ENCODE results near the gene CLVS2.

CLVS2 gene

DNA sequence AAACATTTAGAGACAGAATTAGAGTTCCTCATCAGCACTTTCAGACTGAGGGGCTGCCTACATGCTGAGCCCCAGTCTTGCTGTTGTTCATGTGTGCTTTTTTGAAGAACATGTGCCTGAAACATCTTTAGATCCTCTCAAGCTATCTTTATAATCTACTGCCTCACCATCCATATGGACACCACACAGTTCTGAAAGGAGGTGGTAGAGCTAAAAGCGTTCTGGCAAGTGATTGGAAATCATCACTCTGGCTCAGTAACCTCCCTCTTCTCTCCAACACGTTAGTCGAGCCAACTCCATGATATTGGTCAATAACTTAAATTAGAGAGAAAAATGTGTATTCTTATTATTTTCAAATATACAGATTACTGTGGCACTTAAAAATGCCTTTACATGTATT is 40.6 kb downstream of the CLVS2 start:
- Histone ChIP-seq H3K36me3 (replicated peaks in 1 of 2; ENCODE audit: control insufficient read depth in 2 of 2, insufficient read depth in 2 of 2, low read length in 2 of 2) (no peaks in the 10 kb centered on the region), H2BK5ac (ENCODE audit: low read length) (no peak overlapping the region), H3K4me2 (ENCODE audit: insufficient read depth, low read length, poor library complexity, severe bottlenecking) (no peak overlapping the region), H4K91ac (ENCODE audit: low read depth, low read length, poor library complexity) (no peak overlapping the region), H3K18ac (ENCODE audit: low read length) (no peak overlapping the region), H2AFZ (ENCODE audit: low read length) (no peak overlapping the region), H3K9ac (ENCODE audit: low read depth, low read length, poor library complexity) (no peak overlapping the region), H3K79me1 (ENCODE audit: low read depth, low read length) (no peaks in the 10 kb centered on the region), H2BK120ac (ENCODE audit: low read depth, low read length) (no peak overlapping the region), H2AK5ac (ENCODE audit: low read depth, low read length) (no peak overlapping the region), H2BK12ac (ENCODE audit: low read length) (no peak overlapping the region), H2BK15ac (ENCODE audit: low read length) (no peak overlapping the region), H3K27me3 (ENCODE audit: control insufficient read depth in 3 of 3, insufficient read depth in 3 of 3, low read depth in 1 of 3, low read length in 3 of 3) (no peaks in the 10 kb centered on the region), H3K27ac (replicated peaks; ENCODE audit: low read length) (no peak overlapping the region), H3K14ac (ENCODE audit: low read length) (no peak overlapping the region), H3K4me3 (ENCODE audit: low read length in 2 of 2) (no peak overlapping the region), H3K23ac (ENCODE audit: low read depth, low read length, poor library complexity) (no peak overlapping the region), H3K9me3 (replicated peaks in 1 of 2; ENCODE audit: control insufficient read depth in 2 of 2, insufficient read depth in 1 of 2, low read depth in 1 of 2, low read length in 2 of 2) (no peaks in the 10 kb centered on the region), H4K8ac (ENCODE audit: low read depth, low read length) (no peak overlapping the region), H3K4ac (ENCODE audit: low read length) (no peak overlapping the region), H3K4me1 (ENCODE audit: control insufficient read depth in 2 of 2, insufficient read depth in 1 of 2, low read depth in 1 of 2, low read length in 2 of 2) (no peaks in the 10 kb centered on the region)
- WGBS, 2 donors (ENCODE audit: extremely low coverage in 2 of 2, insufficient read length in 2 of 2, insufficient replicate concordance in 1 of 2) = no CpG with 5 or more reads among the region's 3 CpGs
- no peak for DNase-seq (ENCODE audit: low spot score)

DNA sequence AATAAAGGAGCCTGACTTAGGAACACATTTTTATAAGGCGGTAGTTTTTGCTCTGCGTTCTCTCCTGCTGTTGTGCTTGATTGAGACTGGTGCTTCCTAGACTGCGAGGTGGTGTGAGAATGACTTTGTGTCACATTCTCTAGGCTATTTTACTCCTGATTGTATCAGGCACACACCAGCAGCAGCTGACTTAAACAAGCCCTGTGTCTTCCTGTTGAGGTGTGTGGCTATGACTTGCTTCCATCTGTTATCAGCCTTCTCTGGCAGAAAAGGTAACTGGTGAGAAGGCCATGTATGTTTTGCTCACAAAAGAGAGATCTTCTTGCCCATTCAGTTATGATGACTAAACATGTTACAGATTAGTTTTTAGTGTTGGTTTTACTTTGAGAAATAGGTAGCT is 43.4 kb downstream of the CLVS2 start:
- Histone ChIP-seq H3K79me1 (ENCODE audit: low read depth, low read length) (no peaks in the 10 kb centered on the region), H2AK5ac (ENCODE audit: low read depth, low read length) (no peak overlapping the region), H2AFZ (ENCODE audit: low read length) (no peak overlapping the region), H4K91ac (ENCODE audit: low read depth, low read length, poor library complexity) (no peak overlapping the region), H3K36me3 (replicated peaks in 1 of 2; ENCODE audit: control insufficient read depth in 2 of 2, insufficient read depth in 2 of 2, low read length in 2 of 2) (no peaks in the 10 kb centered on the region), H3K18ac (ENCODE audit: low read length) (no peak overlapping the region), H3K14ac (ENCODE audit: low read length) (no peak overlapping the region), H3K4ac (ENCODE audit: low read length) (no peak overlapping the region), H4K8ac (ENCODE audit: low read depth, low read length) (no peak overlapping the region), H3K4me3 (ENCODE audit: low read length in 2 of 2) (no peak overlapping the region), H3K9me3 (replicated peaks in 1 of 2; ENCODE audit: control insufficient read depth in 2 of 2, insufficient read depth in 1 of 2, low read depth in 1 of 2, low read length in 2 of 2) (no peaks in the 10 kb centered on the region), H2BK15ac (ENCODE audit: low read length) (no peak overlapping the region), H2BK12ac (ENCODE audit: low read length) (no peak overlapping the region), H3K9ac (ENCODE audit: low read depth, low read length, poor library complexity) (no peak overlapping the region), H3K27me3 (ENCODE audit: control insufficient read depth in 3 of 3, insufficient read depth in 3 of 3, low read depth in 1 of 3, low read length in 3 of 3) (no peaks in the 10 kb centered on the region), H3K4me1 (ENCODE audit: control insufficient read depth in 2 of 2, insufficient read depth in 1 of 2, low read depth in 1 of 2, low read length in 2 of 2) (no peaks in the 10 kb centered on the region), H2BK120ac (ENCODE audit: low read depth, low read length) (no peak overlapping the region), H3K27ac (replicated peaks; ENCODE audit: low read length) (no peak overlapping the region), H3K23ac (ENCODE audit: low read depth, low read length, poor library complexity) (no peak overlapping the region), H2BK5ac (ENCODE audit: low read length) (no peak overlapping the region), H3K4me2 (ENCODE audit: insufficient read depth, low read length, poor library complexity, severe bottlenecking) (no peak overlapping the region)
- no peak for DNase-seq (ENCODE audit: low spot score)
- WGBS, 2 donors (ENCODE audit: extremely low coverage in 2 of 2, insufficient read length in 2 of 2, insufficient replicate concordance in 1 of 2) = no CpG with 5 or more reads among the region's 3 CpGs

DNA sequence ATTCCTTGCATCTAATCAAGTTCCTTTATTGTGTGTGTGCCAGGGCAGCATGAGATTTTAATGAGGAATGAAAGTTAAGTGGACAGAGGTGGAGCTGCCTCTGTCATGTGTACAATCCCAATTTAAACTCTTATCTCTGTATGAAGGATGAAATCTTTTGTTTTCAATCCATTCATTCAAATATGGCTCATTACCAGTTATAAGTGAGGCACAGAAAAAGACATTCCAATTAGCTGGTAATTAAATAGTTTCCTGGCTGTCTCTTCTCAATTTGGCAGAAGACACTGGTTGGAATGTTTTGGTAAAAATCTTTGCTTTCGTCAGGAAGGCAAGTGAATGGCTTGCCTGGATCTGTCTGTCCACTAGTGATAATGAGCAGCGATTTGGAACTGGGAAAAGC is 46.4 kb downstream of the CLVS2 start:
- no peaks in the 10 kb centered on the region for H3K27me3 ChIP-seq (ENCODE audit: control insufficient read depth in 3 of 3, insufficient read depth in 3 of 3, low read depth in 1 of 3, low read length in 3 of 3)
- no peak overlapping the region for H3K27ac ChIP-seq (replicated peaks; ENCODE audit: low read length)
- no peak overlapping the region for H4K91ac ChIP-seq (ENCODE audit: low read depth, low read length, poor library complexity)
- no peak for DNase-seq (ENCODE audit: low spot score)
- H3K4me2 ChIP-seq (ENCODE audit: insufficient read depth, low read length, poor library complexity, severe bottlenecking) = no peak overlapping the region
- H3K23ac ChIP-seq (ENCODE audit: low read depth, low read length, poor library complexity) = no peak overlapping the region
- H3K36me3 ChIP-seq (replicated peaks in 1 of 2; ENCODE audit: control insufficient read depth in 2 of 2, insufficient read depth in 2 of 2, low read length in 2 of 2) = no peaks in the 10 kb centered on the region
- no peak overlapping the region for H2BK15ac ChIP-seq (ENCODE audit: low read length)
- H2AK5ac ChIP-seq (ENCODE audit: low read depth, low read length) = no peak overlapping the region
- H2BK12ac ChIP-seq (ENCODE audit: low read length) = no peak overlapping the region
- no peak overlapping the region for H2BK120ac ChIP-seq (ENCODE audit: low read depth, low read length)
- no peak overlapping the region for H3K4ac ChIP-seq (ENCODE audit: low read length)
- no peak overlapping the region for H4K8ac ChIP-seq (ENCODE audit: low read depth, low read length)
- no peak overlapping the region for H2BK5ac ChIP-seq (ENCODE audit: low read length)
- no peaks in the 10 kb centered on the region for H3K79me1 ChIP-seq (ENCODE audit: low read depth, low read length)
- H2AFZ ChIP-seq (ENCODE audit: low read length) = no peak overlapping the region
- H3K4me1 ChIP-seq (ENCODE audit: control insufficient read depth in 2 of 2, insufficient read depth in 1 of 2, low read depth in 1 of 2, low read length in 2 of 2) = no peaks in the 10 kb centered on the region
- H3K9ac ChIP-seq (ENCODE audit: low read depth, low read length, poor library complexity) = no peak overlapping the region
- no peaks in the 10 kb centered on the region for H3K9me3 ChIP-seq (replicated peaks in 1 of 2; ENCODE audit: control insufficient read depth in 2 of 2, insufficient read depth in 1 of 2, low read depth in 1 of 2, low read length in 2 of 2)
- no peak overlapping the region for H3K14ac ChIP-seq (ENCODE audit: low read length)
- WGBS, 2 donors (ENCODE audit: extremely low coverage in 2 of 2, insufficient read length in 2 of 2, insufficient replicate concordance in 1 of 2) = no CpG with 5 or more reads among the region's 2 CpGs
- no peak overlapping the region for H3K4me3 ChIP-seq (ENCODE audit: low read length in 2 of 2)
- no peak overlapping the region for H3K18ac ChIP-seq (ENCODE audit: low read length)

DNA sequence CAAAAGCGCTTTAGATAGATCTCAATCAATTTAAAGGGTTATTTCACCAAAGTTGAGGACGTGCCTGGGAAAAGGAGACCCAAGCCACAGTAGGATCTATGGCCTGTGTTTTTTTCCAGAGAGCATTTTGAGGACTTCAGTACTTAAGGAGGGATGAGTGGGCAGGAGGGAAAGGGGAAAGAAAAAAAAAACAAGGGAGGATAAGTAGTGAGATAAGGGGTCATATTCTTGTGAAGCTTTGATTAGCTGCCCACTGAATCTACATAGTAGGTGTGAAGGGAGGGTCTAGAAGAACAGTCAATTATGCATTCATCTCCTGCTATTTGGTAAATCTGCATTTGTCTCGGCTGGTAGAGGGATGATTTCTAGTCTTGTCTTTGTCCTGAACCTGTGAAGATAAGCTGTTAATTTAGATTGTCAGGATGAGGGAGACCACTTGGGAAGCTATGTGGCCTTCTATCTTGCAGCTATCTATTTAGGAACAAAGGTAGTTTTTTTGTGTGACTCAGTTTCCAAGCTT is 48.4 kb downstream of the CLVS2 start:
- no CpG with 5 or more reads among the region's 3 CpGs for WGBS, 2 donors (ENCODE audit: extremely low coverage in 2 of 2, insufficient read length in 2 of 2, insufficient replicate concordance in 1 of 2)
- Histone ChIP-seq H3K18ac (ENCODE audit: low read length) (no peak overlapping the region), H2BK120ac (ENCODE audit: low read depth, low read length) (no peak overlapping the region), H3K36me3 (replicated peaks in 1 of 2; ENCODE audit: control insufficient read depth in 2 of 2, insufficient read depth in 2 of 2, low read length in 2 of 2) (no peaks in the 10 kb centered on the region), H2AK5ac (ENCODE audit: low read depth, low read length) (no peak overlapping the region), H3K27ac (replicated peaks; ENCODE audit: low read length) (no peak overlapping the region), H4K8ac (ENCODE audit: low read depth, low read length) (no peak overlapping the region), H3K27me3 (ENCODE audit: control insufficient read depth in 3 of 3, insufficient read depth in 3 of 3, low read depth in 1 of 3, low read length in 3 of 3) (no peaks in the 10 kb centered on the region), H3K9ac (ENCODE audit: low read depth, low read length, poor library complexity) (no peak overlapping the region), H2BK15ac (ENCODE audit: low read length) (no peak overlapping the region), H3K23ac (ENCODE audit: low read depth, low read length, poor library complexity) (no peak overlapping the region), H2AFZ (ENCODE audit: low read length) (no peak overlapping the region), H3K79me1 (ENCODE audit: low read depth, low read length) (no peaks in the 10 kb centered on the region), H3K9me3 (replicated peaks in 1 of 2; ENCODE audit: control insufficient read depth in 2 of 2, insufficient read depth in 1 of 2, low read depth in 1 of 2, low read length in 2 of 2) (no peaks in the 10 kb centered on the region), H3K4ac (ENCODE audit: low read length) (no peak overlapping the region), H3K4me2 (ENCODE audit: insufficient read depth, low read length, poor library complexity, severe bottlenecking) (no peak overlapping the region), H3K4me3 (ENCODE audit: low read length in 2 of 2) (no peak overlapping the region), H4K91ac (ENCODE audit: low read depth, low read length, poor library complexity) (no peak overlapping the region), H2BK5ac (ENCODE audit: low read length) (no peak overlapping the region), H3K4me1 (ENCODE audit: control insufficient read depth in 2 of 2, insufficient read depth in 1 of 2, low read depth in 1 of 2, low read length in 2 of 2) (no peaks in the 10 kb centered on the region), H2BK12ac (ENCODE audit: low read length) (no peak overlapping the region), H3K14ac (ENCODE audit: low read length) (no peak overlapping the region)
- no peak for DNase-seq (ENCODE audit: low spot score)

All from neuronal stem cell (in vitro differentiated cells).